Measurements from ENCODE around the gene HELZ.

The HELZ gene

DNA sequence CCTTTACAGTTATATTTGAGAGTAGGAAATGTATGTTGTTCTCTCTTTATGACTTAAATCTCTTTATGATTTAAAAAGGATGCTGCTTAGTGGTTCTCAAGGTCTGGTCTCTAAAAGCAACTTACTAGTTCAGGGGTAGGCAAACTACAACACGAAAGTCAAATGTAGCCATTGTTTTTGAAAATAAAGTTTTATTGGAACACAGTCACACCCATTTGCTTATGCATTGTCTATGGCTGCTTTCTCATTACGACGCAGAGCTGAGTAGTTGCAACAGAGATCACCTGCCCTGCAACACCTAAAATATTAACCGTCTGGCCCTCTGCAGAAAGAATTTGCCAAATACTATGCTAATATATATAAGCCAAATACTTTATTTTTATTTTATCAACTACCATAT is 58.2 kb downstream of the HELZ start:
- Histone ChIP-seq H3K4me3 (ENCODE audit: low read depth, low read length, poor library complexity, severe bottlenecking) (no peak overlapping the region), H3K27ac (ENCODE audit: low read depth, low read length, poor library complexity, severe bottlenecking) (no peak overlapping the region), H3K27me3 (ENCODE audit: insufficient read depth, low read length) (no peaks in the 10 kb centered on the region), H3K9ac (ENCODE audit: low read length) (no peak overlapping the region), H3F3A (ENCODE audit: insufficient read depth, low read length) (no peaks in the 10 kb centered on the region), H3K9me3 (ENCODE audit: low read length) (0 out of 2 replicates have a peak, but pooled peaks cover 3% of the 10 kb centered on the region), H4K20me1 (ENCODE audit: insufficient read depth, low read length) (no peaks in the 10 kb centered on the region), H3K9me2 (ENCODE audit: low read depth, low read length) (no peaks in the 10 kb centered on the region), H2AFZ (ENCODE audit: low read length) (no peak overlapping the region), H3K79me2 (ENCODE audit: insufficient read depth, low read length) (no peaks in the 10 kb centered on the region), H3K36me3 (ENCODE audit: insufficient read depth, low read length) (peaks cover 52% of the 10 kb centered on the region), H3K4me2 (ENCODE audit: low read length) (no peak overlapping the region), H3K4me1 (ENCODE audit: insufficient read depth, low read length, severe bottlenecking) (no peaks in the 10 kb centered on the region)
- no peak for TF ChIP-seq EZH2 (IDR thresholded peaks at IDR 0.05; ENCODE audit: borderline replicate concordance, low read length)
- TF ChIP-seq, protein P1, sequence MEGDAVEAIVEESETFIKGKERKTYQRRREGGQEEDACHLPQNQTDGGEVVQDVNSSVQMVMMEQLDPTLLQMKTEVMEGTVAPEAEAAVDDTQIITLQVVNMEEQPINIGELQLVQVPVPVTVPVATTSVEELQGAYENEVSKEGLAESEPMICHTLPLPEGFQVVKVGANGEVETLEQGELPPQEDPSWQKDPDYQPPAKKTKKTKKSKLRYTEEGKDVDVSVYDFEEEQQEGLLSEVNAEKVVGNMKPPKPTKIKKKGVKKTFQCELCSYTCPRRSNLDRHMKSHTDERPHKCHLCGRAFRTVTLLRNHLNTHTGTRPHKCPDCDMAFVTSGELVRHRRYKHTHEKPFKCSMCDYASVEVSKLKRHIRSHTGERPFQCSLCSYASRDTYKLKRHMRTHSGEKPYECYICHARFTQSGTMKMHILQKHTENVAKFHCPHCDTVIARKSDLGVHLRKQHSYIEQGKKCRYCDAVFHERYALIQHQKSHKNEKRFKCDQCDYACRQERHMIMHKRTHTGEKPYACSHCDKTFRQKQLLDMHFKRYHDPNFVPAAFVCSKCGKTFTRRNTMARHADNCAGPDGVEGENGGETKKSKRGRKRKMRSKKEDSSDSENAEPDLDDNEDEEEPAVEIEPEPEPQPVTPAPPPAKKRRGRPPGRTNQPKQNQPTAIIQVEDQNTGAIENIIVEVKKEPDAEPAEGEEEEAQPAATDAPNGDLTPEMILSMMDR (IDR thresholded peaks at IDR 0.05; ENCODE audit: low read length) = no peak

DNA sequence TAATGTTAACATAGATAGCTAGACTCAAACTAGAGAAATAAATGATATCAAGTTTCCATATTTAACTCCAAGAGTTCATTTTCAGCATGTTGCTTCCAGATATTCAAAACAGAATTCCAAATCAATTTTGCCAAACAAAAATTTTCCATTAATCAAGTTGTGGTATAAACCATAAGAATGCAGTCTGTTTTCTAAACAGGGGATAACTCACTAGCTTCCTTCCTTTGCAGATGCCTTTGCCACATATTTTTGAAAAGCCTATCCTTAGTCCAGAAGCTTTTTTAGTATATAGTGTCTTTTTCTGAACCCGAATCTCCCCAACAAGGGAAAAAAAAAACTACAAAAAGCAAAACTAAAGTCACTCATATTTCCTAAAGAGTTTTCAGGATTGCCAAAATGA is 61.5 kb downstream of the HELZ start:
- H4K20me1 ChIP-seq (ENCODE audit: insufficient read depth, low read length) = no peaks in the 10 kb centered on the region
- H3K36me3 ChIP-seq (ENCODE audit: insufficient read depth, low read length) = peaks cover 41% of the 10 kb centered on the region
- no peak overlapping the region for H3K27ac ChIP-seq (ENCODE audit: low read depth, low read length, poor library complexity, severe bottlenecking)
- no peaks in the 10 kb centered on the region for H3K9me3 ChIP-seq (ENCODE audit: low read length)
- H3K4me2 ChIP-seq (ENCODE audit: low read length) = no peak overlapping the region
- H3K4me1 ChIP-seq (ENCODE audit: insufficient read depth, low read length, severe bottlenecking) = no peaks in the 10 kb centered on the region
- H3K4me3 ChIP-seq (ENCODE audit: low read depth, low read length, poor library complexity, severe bottlenecking) = no peak overlapping the region
- H3K27me3 ChIP-seq (ENCODE audit: insufficient read depth, low read length) = no peaks in the 10 kb centered on the region
- TF ChIP-seq EZH2 (IDR thresholded peaks at IDR 0.05; ENCODE audit: borderline replicate concordance, low read length) = no peak
- TF ChIP-seq, protein P1 (IDR thresholded peaks at IDR 0.05; ENCODE audit: low read length) = no peak
- no peak overlapping the region for H2AFZ ChIP-seq (ENCODE audit: low read length)
- H3K9ac ChIP-seq (ENCODE audit: low read length) = no peak overlapping the region
- H3F3A ChIP-seq (ENCODE audit: insufficient read depth, low read length) = no peaks in the 10 kb centered on the region
- no peaks in the 10 kb centered on the region for H3K79me2 ChIP-seq (ENCODE audit: insufficient read depth, low read length)
- no peaks in the 10 kb centered on the region for H3K9me2 ChIP-seq (ENCODE audit: low read depth, low read length)

- no peak overlapping the region for H3K4me2 ChIP-seq (ENCODE audit: low read length)
- H3K4me3 ChIP-seq (ENCODE audit: low read depth, low read length, poor library complexity, severe bottlenecking) = no peak overlapping the region
- TF ChIP-seq, protein P1 (IDR thresholded peaks at IDR 0.05; ENCODE audit: low read length) = no peak
- TF ChIP-seq EZH2 (IDR thresholded peaks at IDR 0.05; ENCODE audit: borderline replicate concordance, low read length) = no peak
- H3F3A ChIP-seq (ENCODE audit: insufficient read depth, low read length) = 0 out of 2 replicates have a peak, but pooled peaks cover 3% of the 10 kb centered on the region
- no peaks in the 10 kb centered on the region for H3K4me1 ChIP-seq (ENCODE audit: insufficient read depth, low read length, severe bottlenecking)
- H4K20me1 ChIP-seq (ENCODE audit: insufficient read depth, low read length) = no peaks in the 10 kb centered on the region; the same call in 1 of the 2 replicates
- H3K9ac ChIP-seq (ENCODE audit: low read length) = no peak overlapping the region
- H3K9me2 ChIP-seq (ENCODE audit: low read depth, low read length) = no peaks in the 10 kb centered on the region; the same call in 1 of the 2 replicates
- H3K27ac ChIP-seq (ENCODE audit: low read depth, low read length, poor library complexity, severe bottlenecking) = no peak overlapping the region
- H3K79me2 ChIP-seq (ENCODE audit: insufficient read depth, low read length) = no peaks in the 10 kb centered on the region
- H3K9me3 ChIP-seq (ENCODE audit: low read length) = no peaks in the 10 kb centered on the region
- H3K27me3 ChIP-seq (ENCODE audit: insufficient read depth, low read length) = no peaks in the 10 kb centered on the region
- H2AFZ ChIP-seq (ENCODE audit: low read length) = no peak overlapping the region
- H3K36me3 ChIP-seq (ENCODE audit: insufficient read depth, low read length) = peaks cover 41% of the 10 kb centered on the region
These were observed 63.2 kb downstream of the HELZ start for GRCh38 chr17:67181825-67182224.

All from OCI-LY1 (cell line).